MV-4-11 (cell line): ENCODE results near the gene IRAK1.

Experiments used
- DNase-seq: peaks from one replicate; lab custom pipeline; 2025; lab: John Stamatoyannopoulos, UW

The IRAK1 gene

DNA sequence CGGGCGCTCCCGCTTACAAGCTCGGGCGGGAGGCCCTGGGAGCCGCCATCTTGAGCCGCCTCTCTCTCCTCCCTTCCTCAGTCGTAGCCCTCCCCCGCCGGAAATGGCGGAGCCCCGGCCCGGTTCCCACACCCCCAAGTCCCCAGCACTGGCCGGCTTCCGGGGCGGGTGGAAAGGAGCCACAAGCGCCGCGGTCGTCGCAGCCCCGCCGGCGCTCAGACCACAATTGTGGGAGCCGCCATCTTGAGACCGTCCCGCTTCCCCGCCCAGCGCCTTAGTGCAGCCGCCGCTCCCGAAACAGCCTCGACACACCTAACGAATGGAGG lies 48.6 kb downstream of the IRAK1 start:
- peak; percentile 73 for DNase-seq

DNA sequence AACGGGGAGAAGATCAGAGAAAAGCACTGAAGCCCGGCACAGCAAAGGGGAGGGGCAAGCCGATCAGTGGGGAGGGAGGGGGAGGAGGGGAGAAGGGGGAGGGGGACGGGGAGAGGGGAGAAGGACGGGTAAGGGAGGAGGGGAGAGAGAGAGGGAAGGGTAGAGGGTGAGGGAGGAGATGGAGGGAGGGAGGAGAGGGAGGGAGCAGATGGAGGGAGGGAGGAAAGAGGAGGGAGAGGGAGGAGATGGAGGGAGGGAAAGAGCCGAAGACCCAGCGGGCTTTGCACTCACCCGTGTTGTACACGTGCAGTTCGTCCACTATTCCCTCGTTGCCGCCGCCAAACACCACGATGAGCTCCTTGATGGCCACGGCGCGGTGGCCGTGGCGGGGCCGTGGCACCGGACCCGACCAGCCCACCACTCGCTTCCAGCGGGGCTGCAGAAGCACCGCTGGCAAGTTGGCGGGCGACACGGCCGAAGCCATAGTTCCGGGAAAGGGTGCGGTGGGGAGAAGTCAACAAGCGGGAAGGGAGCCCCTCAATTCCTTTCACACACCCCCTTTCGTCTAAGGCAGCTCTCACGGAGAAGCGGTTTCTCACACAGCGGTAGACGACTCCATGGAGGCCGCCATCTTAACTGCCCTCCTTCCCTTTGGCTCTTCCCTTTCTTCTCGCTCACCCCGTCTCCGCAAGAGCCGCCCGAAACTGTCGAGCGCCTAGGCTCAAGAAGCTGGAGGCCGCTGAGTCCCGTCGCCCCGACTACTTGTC lies 49.2 kb downstream of the IRAK1 start:
- DNase-seq = peak; percentile 48

DNA sequence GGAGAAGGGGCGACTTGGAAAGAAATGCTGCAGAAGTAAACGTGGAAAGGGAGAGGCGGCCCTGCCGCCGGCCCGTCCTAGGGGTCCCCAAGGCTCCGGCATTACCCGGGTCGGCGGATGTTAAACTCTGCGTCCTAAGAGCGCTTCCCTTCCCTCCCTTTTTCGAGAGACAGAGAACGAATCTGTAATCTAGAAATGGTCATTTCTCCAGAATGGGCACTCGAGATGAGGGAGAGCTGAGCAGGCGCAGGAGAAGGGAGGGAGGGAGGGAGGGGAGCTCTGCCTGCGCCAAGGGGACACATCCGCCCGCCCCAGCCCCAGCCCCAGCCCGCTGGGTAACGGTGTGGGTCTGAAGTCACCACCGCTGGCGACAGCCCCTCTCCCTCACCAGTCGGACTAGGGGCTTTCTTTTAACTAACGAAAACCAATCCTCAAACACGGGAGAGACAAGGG lies 49.8 kb downstream of the IRAK1 start:
- DNase-seq = no peak

DNA sequence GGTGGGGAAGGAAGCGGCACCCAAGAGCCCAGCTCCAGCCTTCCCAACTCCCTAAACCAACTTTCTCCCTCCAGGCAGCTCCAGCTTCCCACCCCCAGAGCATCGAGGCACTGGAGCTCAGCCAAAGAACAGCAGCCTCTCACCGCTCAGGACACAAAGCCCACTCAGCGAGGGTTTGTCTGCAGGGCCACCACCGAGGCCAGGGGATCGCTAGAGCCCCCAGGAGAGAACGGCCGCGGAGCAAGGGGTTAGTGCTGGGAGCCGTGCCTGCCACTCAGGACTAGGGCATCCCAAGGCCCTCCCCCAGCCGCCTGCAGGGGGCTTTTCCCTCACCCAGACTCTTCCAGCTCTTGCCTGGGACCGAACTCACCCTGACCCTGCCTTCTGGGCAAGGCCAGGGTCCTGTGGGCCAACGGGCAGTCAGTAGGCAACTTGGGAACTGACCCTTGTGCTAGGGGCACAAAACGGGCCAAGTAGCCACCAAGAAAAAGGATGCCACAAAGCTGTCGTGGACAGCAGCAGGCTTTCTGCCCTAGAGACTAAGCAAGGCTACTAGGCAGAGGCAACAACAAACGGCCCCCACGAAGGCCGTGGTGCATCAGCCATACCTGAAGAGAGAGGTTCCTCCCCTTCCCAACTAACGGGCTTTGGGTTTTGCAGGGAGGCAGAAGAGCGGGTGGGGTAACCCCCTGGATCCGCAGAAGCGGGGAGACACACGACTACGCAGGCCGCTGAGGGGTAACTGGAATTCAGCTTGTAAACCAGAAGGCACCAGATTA lies 50.4 kb downstream of the IRAK1 start:
- no peak for DNase-seq

DNA sequence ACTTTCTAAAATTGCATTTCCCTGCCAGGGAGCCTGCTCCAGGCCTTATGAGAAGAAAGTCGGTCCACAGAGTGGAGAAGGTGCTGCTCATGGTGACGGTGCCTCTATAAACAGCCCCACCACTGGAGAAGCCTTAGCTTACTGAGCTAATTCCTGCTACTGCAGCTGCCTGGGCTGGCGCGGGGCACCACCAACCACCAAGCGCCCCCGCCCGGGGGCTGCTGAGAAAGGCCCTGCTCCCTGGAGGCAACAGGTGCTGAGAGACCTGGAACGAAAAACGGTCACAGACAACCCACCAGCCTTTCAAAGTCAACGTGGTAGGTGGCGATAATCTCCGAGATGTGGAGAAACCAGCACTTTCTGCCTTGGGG lies 51.0 kb downstream of the IRAK1 start:
- peak; percentile 4 for DNase-seq

DNA sequence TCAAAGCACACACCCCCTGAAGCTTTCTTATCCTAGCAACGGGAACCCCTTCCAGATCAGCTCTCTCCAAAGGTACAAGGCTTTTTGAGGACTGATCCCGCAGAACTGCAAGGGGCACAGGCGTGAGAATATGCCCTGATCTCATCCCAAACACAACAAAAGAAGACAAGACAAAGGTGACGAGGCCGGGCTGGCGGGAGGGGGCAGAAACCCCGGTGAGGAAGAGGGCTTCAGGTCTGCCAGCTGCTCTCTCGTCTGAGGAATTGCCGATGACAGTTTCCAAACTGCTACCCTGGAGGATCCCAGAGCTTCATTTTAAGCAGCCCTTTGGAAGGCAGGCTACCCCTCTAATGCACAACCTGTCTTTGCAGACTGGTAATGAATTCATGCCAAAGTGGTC lies 51.4 kb downstream of the IRAK1 start:
- DNase-seq = no peak

DNA sequence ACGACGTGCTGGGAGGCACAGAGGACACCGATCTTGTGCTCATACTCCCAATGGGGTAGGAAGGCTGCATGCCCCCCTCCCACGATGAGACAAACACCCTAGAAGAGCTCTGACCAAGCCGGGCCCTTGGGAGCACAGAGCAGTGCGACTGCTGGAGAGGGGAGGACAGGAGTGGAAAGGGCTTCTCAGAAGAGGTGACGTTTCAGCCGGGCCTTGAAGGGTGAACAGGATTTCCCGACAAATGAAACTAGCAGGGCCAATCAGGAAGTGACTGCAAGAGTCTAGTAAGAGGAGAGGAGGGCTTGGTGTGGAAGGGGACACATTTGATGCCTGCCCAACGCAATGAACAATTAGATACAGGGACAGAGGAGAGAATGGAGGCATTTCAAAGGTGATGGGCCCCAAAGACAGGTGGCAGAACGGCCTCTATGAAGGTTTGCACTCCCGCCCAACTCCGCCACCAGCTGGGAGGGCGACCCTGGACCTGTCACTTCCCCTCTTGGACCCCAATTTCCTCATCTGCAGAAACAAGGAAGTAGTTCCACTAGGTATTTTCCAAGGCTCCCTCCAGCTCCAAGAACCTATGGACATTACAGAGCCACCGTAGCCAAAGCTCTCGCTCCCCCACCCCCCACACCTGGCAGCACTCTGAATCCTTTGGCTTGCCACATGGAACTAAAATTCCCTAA lies 52.0 kb downstream of the IRAK1 start:
- DNase-seq = peak; percentile 31

DNA sequence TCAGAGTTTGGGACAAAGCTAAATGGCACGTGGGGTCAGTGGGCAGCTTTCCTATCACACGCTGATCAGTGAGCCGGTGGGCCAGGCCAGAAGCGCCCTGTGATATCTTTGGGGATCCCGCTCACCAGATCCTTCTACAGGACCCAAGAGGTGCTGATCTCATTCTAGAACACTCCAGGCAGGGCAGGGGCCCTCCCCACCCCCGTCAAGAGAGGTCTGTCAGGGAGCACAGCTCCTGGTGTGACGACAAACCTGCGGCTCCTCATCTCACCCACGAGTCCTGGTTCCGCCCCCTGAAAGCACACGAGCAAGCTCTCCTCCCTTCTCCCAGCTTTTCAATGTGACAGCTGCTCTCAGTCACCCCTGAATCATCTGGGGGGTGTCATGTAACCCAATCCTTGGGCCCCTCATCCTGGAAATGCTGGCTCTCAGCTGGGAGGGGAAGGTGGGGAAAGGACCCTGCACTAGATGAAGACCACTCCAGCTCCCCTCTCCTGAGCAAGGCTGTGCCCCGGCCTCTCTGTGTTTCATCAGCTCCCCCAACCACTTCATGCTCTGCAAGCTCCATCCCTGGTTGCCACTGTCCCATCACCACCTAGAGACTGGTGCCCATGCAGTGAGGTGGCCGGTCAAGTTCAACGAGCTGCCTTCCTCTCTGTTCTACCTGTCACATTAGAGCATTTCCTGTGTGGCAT lies 52.7 kb downstream of the IRAK1 start:
- DNase-seq = no peak

DNA sequence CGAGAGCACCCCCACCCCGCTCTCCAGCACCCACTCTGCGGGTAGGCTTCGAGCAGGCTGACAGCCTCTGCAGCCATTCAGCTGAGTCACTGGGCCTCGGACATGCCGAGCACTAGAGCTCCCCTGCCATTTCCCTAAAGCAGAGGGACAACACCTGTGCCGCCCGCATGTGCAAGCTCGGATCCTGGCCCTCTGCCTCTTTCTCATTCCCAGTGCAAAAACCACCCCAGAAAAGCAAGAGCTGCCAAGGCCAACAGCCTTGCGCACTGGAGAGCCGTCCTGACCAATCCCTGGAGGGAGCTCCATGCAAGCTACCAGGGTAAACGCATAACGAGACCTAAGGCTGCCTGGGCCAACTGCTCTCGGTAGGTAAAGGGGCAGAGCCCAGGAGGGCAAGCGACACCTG lies 53.4 kb downstream of the IRAK1 start:
- DNase-seq = no peak

DNA sequence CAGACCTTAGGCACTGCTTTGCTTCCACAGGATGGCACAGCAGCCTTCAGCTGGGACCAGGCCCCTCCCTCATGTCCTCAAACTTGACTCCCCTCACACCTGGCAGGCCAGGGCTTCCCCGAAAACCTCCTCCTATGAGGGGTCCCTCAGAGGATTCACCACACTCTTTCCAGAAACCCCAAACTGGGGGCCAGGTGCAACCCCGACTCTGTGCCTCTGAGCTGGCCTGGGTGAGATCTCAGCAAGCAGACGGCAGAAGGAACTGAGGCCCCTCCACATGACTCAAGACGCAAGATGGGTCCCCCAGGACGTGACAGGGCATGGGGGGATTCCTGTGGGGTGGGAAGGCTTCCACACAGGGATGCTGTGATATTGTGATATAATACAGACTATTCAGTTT lies 54.3 kb downstream of the IRAK1 start:
- DNase-seq = no peak

DNA sequence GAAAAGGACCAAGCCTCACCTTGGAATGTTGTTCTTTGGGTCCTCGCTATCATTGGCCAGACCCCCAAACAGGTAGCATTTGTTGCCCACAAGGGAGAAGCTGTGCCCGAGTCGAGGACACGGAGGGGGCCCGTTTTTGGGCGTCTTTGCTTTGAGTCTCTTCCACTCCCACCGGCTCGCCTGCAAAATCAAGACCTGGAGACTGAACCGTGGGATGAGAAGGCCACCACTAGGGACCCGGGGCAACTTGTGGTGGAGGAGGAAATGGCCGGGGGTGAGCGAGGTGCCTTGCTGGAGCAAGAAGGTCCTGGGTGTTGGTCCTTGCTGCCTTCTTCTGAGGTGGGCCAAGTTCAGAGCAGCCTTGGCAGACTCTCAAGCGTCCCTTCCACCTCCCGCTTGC lies 55.6 kb downstream of the IRAK1 start:
- DNase-seq = no peak

DNA sequence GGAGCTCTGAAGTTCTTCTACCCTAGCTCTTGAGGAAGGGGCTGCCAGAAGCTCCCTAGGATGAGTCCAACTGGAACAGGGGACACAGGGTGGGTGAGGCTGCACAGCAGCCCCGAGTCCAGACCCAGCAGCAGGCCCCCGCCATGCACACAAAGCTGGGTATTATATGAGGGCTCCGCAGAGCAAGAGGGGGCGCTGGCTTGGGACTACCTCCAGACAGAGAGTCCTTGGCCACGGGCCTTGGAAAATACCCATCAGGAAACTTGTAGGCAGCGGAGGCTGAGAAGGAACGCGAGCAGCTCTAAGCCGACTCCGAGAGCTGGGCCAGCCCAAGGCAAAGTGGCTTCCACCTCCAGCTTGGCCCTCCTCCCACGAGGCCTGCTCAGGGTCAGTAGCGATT lies 56.2 kb downstream of the IRAK1 start:
- no peak for DNase-seq

DNA sequence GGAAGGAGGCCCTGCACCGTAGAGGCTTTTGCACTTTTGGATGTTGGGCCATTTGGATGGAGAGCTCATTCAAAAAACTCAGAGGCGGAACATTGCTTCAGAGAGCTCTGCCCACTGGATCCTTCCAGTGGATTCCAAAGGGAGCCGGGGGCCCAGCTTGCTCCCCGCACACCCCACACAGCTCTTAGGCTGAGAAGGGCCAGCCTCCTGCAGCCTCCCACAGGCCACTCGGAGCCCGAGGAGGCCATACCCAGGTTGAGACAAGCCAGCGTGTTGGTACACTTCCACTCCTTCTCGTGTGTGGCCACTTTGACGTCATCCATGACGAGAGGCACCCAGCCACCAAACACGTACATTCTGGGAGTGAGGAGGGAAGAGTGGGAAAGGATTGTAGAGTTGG lies 58.4 kb downstream of the IRAK1 start:
- DNase-seq = no peak

DNA sequence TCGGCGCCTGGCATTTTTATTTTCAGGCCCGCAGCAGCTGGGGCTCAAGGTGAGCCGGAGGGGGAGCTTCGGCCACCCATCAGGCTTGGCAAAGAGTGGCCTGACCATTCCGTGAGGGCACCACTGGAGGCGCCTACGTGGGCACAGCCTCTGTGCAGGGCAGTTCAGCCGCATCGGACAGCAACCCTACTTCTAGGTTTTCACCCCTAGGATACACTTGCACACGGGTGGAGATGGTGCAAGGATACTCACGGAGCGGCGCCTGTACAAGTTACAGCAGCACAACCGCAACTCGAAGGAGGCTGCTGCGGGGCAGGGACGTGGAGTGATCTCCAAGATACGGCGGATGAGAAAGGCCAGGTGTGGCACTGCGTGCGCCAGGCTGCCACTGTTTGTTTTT lies 58.9 kb downstream of the IRAK1 start:
- DNase-seq = no peak
